HG03095 (cell line): ENCODE measurements around the gene SPECC1L.

ENCODE experiments used
- ATAC-seq: cut with Tn5 transposase; IDR thresholded peaks from one replicate; pipeline ENCODE4 v1.9.1; 2021; ENCODE audit warnings: moderate library complexity; ENCODE audit not compliant: unreplicated experiment

Gene SPECC1L

GRCh38 chr22:24359452-24360120 lies 89.0 kb downstream of the SPECC1L start:
- ATAC-seq: no peak

- no peak for ATAC-seq
Measured at GRCh38 chr22:24361976-24362646, 91.5 kb downstream of the SPECC1L start.

DNA sequence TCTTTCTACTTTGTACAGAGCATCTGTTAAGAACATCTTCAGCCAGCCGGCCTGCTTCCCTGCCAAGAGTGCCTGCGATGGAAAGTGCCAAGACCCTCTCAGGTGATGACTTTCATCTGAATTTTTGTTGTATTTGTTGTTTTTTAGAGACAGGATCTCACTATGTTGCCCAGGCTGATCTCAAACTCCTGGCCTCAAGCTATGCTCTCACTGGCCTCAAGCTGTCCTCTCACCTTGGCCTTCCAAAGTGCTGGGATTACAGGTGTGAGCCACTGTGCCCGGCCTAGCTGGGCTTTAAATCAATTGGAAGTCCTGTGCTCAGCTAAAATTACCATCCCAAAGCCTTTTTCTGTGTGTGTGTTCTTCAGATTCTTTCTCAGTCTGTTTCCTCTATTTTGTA lies 92.6 kb downstream of the SPECC1L start:
- ATAC-seq: no peak

- no peak for ATAC-seq
Measured at GRCh38 chr22:24366701-24367100, 96.1 kb downstream of the SPECC1L start.

GRCh38 chr22:24367841-24368240 lies 97.2 kb downstream of the SPECC1L start:
- ATAC-seq: no peak

GRCh38 chr22:24370401-24370800 lies 99.8 kb downstream of the SPECC1L start:
- no peak for ATAC-seq

DNA sequence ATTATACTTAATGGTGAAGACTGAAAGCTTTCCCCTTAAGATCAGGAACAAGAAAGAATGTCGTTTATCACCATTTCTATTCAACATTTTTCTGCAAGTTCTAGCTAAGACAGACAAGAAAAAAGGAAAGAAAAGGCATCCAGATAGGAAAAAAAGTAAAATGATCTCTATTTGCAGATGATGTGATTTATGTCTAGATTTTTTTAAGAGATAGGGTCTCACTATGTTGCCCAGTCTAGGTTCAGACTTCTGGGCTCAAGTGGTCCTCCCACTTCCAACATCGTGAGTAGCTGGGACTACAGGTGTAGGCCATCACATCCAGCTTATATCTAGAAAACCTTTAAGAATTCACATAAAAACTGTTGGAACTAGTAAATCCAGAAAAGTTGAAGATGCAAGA lies 105.4 kb downstream of the SPECC1L start:
- no peak for ATAC-seq

DNA sequence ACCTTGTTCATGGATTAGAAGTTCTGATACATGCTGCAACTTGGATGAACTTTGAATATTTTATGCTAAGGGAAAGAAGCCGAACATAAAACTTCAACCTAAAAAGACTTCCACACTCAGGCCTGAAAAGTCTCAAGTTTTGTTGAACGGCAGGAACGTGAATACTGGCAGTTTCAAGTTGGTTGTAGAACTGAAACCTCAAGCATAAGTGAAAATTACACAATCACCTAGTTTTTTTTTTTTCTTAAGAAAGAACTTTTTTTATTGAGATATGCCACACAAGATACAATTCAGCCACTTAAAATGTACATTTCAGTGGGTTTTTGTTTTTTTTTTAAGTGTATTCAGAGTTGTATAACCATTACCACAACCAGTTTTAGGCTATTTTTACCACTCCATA lies 106.0 kb downstream of the SPECC1L start:
- ATAC-seq: no peak

DNA sequence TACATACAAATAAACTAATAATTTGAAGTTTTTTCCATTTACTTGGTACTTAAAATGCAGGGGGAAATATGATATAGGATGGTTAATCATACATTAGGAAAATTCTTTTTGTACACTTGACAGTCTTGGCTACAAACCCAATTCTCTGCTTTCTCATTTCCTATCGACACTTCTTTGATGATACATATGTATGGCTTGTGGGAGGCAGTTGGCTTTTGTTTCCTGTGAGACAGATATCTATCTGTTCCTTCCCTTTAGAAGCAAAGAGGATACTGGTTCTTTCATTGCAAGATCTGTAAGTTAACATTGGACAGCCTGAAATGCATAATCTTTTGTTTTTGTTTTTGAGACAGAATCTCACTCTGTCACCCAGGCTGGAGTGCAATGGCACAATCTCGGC lies 108.9 kb downstream of the SPECC1L start:
- no peak for ATAC-seq

DNA sequence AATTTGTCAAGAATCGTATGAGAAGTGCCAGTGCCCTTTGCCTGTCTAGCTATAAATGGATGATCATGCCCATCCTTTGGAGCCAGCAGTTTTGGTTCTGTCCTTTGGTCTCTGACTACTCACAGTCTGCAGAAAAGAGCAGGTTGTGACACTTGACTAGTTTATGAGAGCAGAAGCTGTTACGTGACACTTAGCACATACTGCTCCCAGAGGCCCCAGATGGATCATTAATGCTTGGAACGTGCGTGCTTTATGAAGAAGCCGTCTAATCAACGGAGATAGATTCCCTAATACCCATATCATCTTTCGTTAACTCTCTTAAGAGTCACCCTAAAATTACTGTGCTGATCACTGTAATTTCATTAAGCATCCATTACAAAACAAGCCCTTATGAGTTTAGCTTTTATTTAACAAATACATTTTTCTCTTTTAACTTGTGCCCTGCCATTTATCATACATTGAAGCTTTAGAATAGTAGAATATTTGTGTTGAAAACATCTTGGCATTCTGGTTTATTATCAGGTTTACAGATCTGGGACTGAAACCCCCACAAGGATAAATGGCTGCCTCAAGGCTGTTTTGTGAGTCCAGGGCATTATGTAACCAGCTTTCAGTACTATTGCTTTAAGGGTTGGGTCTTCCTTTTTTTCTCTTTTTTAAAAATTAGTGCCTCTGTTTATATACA lies 109.7 kb downstream of the SPECC1L start:
- no peak for ATAC-seq

DNA sequence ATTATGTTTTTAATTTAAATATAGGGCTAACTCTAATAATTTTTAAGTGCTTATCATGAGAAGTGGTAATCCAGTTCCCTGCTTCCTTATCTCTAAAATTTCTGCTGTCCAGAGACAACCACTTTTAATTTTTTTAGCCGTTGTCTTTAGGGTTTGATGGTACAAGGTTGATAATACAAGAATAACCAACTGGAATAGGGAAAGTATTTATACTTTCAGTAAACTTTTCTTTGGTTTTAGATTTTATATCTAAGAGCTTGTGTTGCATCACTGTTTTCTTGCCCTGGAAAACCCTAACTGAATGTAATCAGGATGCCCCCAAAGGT lies 110.2 kb downstream of the SPECC1L start:
- ATAC-seq: no peak

- no peak for ATAC-seq
Measured at GRCh38 chr22:24383061-24383460, 112.4 kb downstream of the SPECC1L start.

DNA sequence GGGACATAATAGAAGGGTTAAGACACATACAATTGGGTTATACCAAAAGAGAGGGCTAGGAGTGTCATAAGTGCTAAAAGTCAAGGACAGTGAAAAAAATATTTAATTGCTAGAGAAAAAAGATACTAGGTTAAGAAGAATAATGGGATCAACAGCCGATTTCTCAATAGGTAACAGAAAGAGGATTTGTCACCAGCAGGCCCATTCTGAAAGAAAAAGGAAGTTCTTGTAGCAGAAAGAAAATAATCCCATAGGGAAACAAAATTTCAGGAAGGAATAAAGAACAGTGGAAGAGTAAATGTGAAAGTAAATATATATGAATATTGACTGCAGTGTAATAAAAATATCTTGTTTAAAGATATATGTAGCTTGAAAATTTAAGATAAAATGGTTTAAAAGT lies 113.5 kb downstream of the SPECC1L start:
- no peak for ATAC-seq

- no peak for ATAC-seq
Measured at GRCh38 chr22:24386937-24387471, 116.4 kb downstream of the SPECC1L start.

DNA sequence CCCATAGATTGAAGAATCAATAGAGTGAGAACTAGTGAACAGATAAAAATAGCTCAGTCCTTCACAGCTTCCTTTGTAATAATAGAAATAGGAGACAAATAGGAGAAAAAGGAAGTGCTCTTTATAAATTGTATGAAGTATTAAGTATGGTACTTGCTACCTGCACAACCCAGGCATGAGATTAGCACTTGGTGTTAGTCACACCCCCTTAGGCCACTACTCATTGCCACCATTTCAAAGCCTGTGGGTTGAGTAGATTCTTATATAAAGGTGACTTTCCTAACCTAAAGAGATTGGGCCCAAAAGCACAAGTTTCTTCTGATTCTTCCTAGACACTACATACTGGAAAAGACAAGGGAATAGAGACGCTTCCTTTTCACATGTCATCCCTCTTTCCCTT lies 119.0 kb downstream of the SPECC1L start:
- no peak for ATAC-seq

DNA sequence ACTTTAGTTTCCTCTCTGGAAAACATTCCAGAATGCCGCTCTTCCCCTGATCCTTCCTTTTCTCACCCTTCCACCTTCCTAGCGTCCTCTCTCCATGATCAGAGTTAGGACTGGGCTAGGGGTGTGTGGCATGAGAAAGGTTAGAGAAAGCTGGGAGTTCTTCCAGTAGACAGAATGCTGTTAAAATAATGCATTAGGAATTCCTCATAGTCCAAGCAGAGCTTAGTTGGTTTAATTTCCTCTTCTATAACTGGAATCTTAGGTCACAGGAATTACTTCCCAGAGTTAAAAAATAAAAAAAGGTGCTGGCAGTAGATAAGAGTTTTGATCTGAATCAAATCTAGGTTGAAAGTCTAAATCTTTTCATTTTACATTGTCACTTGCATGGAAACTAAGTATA lies 119.5 kb downstream of the SPECC1L start:
- ATAC-seq: no peak

GRCh38 chr22:24390576-24390975 lies 119.9 kb downstream of the SPECC1L start:
- ATAC-seq: no peak

- no peak for ATAC-seq
Measured at GRCh38 chr22:24391836-24392217, 121.2 kb downstream of the SPECC1L start.

GRCh38 chr22:24392218-24392931 lies 121.7 kb downstream of the SPECC1L start:
- ATAC-seq: no peak

DNA sequence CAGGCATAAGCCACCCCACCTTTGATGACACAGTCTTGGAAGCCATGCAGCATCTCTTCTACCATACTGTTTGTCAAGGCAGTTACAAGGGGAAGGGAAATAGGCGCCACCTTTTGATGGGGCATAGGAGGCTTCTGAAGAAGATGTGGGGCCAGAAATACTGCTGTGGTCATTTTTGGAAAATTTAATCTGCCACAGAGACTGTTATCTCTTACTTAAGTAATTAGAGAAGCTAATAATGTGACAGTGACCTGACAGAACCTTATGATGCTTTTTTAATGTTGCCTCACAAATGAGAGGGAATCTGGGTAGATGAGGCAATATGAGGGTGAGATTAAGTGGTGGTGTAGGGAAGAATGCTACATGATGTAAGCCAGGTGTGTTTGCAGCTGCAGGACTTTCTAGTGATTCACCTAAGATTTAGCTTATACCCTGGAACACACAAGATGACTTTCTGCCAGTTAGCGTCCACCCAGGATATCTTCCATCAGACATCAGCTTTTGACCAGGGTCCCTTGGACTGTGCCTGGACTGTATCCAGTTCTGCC lies 122.5 kb downstream of the SPECC1L start:
- no peak for ATAC-seq

DNA sequence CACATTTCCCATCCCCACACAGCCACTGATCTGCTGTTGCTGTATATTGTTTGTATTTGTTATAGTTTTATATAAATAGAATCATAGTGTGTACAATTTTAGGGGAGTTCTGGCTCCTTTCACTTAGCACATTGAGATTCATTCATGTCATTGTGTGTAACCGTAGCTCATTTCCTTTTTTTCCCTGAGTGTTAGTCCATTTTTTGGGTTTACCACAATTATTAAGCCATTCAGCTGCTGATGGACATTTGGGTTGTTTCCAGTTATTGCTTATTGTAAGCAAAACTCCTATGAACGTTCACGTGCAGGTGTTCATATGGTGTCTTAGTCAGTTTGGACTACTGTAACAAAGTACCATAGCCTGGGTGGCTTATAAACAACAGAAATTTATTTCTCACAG lies 123.2 kb downstream of the SPECC1L start:
- no peak for ATAC-seq
